ENCODE data around the gene PDLIM1. TPM values are rescaled to one million over a fixed set of nuclear protein-coding genes. Genes with fewer than 3 reads are reported as not detected.
A peak's percentile ranks its signal among the peaks of the same experiment; 100 is the strongest.

PDLIM1 gene
- 226 TPM for total RNA-seq
- long read RNA-seq, transcript PDLIM1-201 (7 exons, 1,452 nt) = major isoform, 545 of 572 reads
- long read RNA-seq, partial matches to known transcripts = 9 of 572 reads
- long read RNA-seq, other reads (novel, unspliced or antisense) = 16 of 572 reads

GRCh38 chr10:95290461-95291364 is at the start of gene PDLIM1:
TSS of gene PDLIM1 (minus strand) at chr10:95291003. CDS start at chr10:95290915, 88 bp downstream.
- ATAC-seq (ENCODE audit: poor library complexity) (peak; percentile 85), DNase-seq (peak; percentile 89)
- intact Hi-C loops (cut with DNase I) = loop anchor here (5.0 kb wide), 1 partner anchor 43 kb away; no protein-coding TSS in a partner anchor

- DNase-seq (no peak), ATAC-seq (ENCODE audit: poor library complexity) (no peak)
- intact Hi-C loops (cut with DNase I) = no loop called here
Measured at GRCh38 chr10:95339863-95340262, 49.1 kb upstream of the PDLIM1 start.

GRCh38 chr10:95337423-95338160 is 46.8 kb upstream of the PDLIM1 start:
- ATAC-seq (ENCODE audit: poor library complexity) = peak; percentile 2
- intact Hi-C loops (cut with DNase I) = no loop called here
- no peak for DNase-seq

GRCh38 chr10:95336702-95337101 is 45.9 kb upstream of the PDLIM1 start:
- intact Hi-C loops (cut with DNase I) = no loop called here
- DNase-seq = no peak
- no peak for ATAC-seq (ENCODE audit: poor library complexity)

- ATAC-seq (ENCODE audit: poor library complexity) (peak; percentile 63), DNase-seq (no peak)
- intact Hi-C loops (cut with DNase I) = no loop called here
Measured at GRCh38 chr10:95335933-95336699, 45.3 kb upstream of the PDLIM1 start.

- intact Hi-C loops (cut with DNase I) = no loop called here
- DNase-seq = no peak
- no peak for ATAC-seq (ENCODE audit: poor library complexity)
Measured at GRCh38 chr10:95334805-95335144, 44.0 kb upstream of the PDLIM1 start.

- intact Hi-C loops (cut with DNase I) = no loop called here
- DNase-seq (peak; percentile 85), ATAC-seq (ENCODE audit: poor library complexity) (peak; percentile 70)
Measured at GRCh38 chr10:95333997-95334804, 43.4 kb upstream of the PDLIM1 start.

GRCh38 chr10:95332666-95333249 is 42.0 kb upstream of the PDLIM1 start:
- ATAC-seq (ENCODE audit: poor library complexity) = no peak
- intact Hi-C loops (cut with DNase I) = no loop called here
- DNase-seq = no peak

- DNase-seq (no peak), ATAC-seq (ENCODE audit: poor library complexity) (no peak)
- intact Hi-C loops (cut with DNase I) = no loop called here
Measured at GRCh38 chr10:95331596-95332130, 40.9 kb upstream of the PDLIM1 start.

GRCh38 chr10:95330966-95331453 is 40.2 kb upstream of the PDLIM1 start:
- intact Hi-C loops (cut with DNase I) = no loop called here
- ATAC-seq (ENCODE audit: poor library complexity) (no peak), DNase-seq (no peak)

GRCh38 chr10:95329296-95329695 is 38.5 kb upstream of the PDLIM1 start:
- intact Hi-C loops (cut with DNase I) = no loop called here
- ATAC-seq (ENCODE audit: poor library complexity) (no peak), DNase-seq (no peak)

- no peak for DNase-seq
- ATAC-seq (ENCODE audit: poor library complexity) = no peak
- intact Hi-C loops (cut with DNase I) = no loop called here
Measured at GRCh38 chr10:95328013-95328412, 37.2 kb upstream of the PDLIM1 start.

GRCh38 chr10:95327367-95327766 is 36.6 kb upstream of the PDLIM1 start:
- DNase-seq = peak; percentile 75
- intact Hi-C loops (cut with DNase I) = no loop called here

GRCh38 chr10:95326396-95326795 is 35.6 kb upstream of the PDLIM1 start:
- intact Hi-C loops (cut with DNase I) = no loop called here
- ATAC-seq (ENCODE audit: poor library complexity) (no peak), DNase-seq (no peak)

More at GRCh38 chr10:95327367-95327766, 36.6 kb upstream of the PDLIM1 start:
- peak; percentile 61 for ATAC-seq (ENCODE audit: poor library complexity)

- intact Hi-C loops (cut with DNase I) = no loop called here
- no peak for DNase-seq
- no peak for ATAC-seq (ENCODE audit: poor library complexity)
Measured at GRCh38 chr10:95325863-95326262, 35.1 kb upstream of the PDLIM1 start.

- ATAC-seq (ENCODE audit: poor library complexity) (peak; percentile 45), DNase-seq (no peak)
- intact Hi-C loops (cut with DNase I) = no loop called here
Measured at GRCh38 chr10:95324436-95325268, 33.8 kb upstream of the PDLIM1 start.

Measured in Right ventricle myocardium superior (tissue), 1 donor.